Measurements from ENCODE around the gene RNF212. TPM values are rescaled to one million over a fixed set of nuclear protein-coding genes. Genes with fewer than 3 reads are reported as not detected.

Gene RNF212
- total and polyA plus RNA-seq, 2 experiments from 2014 or later, result 17.0 to 20.6 TPM

- no peak overlapping the region for H3K4me3 ChIP-seq
- no peak for DNase-seq (ENCODE audit: low spot score)
- Mint-ChIP-seq H3K4me1 (no peaks in the 10 kb centered on the region), H3K27ac (no peak overlapping the region), H3K9me3 (peaks cover 23% of the 10 kb centered on the region), H3K4me3 (no peak overlapping the region), H3K27me3 (ENCODE audit: insufficient read depth, low read depth, poor library complexity) (peaks cover 8% of the 10 kb centered on the region), H3K36me3 (ENCODE audit: low read depth) (peaks cover 16% of the 10 kb centered on the region)
- no peak overlapping the region for H2AFZ ChIP-seq
- TF ChIP-seq JUNB (IDR thresholded peaks at IDR 0.05; ENCODE audit: unreplicated experiment) (no peak), EZH2phosphoT487 (IDR thresholded peaks at IDR 0.05; ENCODE audit: unreplicated experiment) (no peak), STAT1 (IDR thresholded peaks at IDR 0.05; ENCODE audit: unreplicated experiment) (no peak)
- no peak for ATAC-seq
- no peaks in the 10 kb centered on the region for H4K20me1 ChIP-seq (replicated peaks; ENCODE audit: insufficient read depth)
- H3K79me2 ChIP-seq (replicated peaks; ENCODE audit: insufficient read depth), result no peaks in the 10 kb centered on the region
- H3F3A ChIP-seq (replicated peaks; ENCODE audit: low read depth), result no peaks in the 10 kb centered on the region
- H3K27ac ChIP-seq (ENCODE audit: low read depth), result no peak overlapping the region
- H3K36me3 ChIP-seq (ENCODE audit: insufficient read depth), result no peaks in the 10 kb centered on the region
- H3K27me3 ChIP-seq (ENCODE audit: insufficient read depth), result no peaks in the 10 kb centered on the region
- no peaks in the 10 kb centered on the region for H3K4me1 ChIP-seq (ENCODE audit: insufficient read depth)
- no peak overlapping the region for H3K4me2 ChIP-seq
- H3K9me2 ChIP-seq (ENCODE audit: insufficient read depth), result no peaks in the 10 kb centered on the region
Observed at GRCh38 chr4:1084796-1085403, 28.5 kb downstream of the RNF212 start.

- H3K27ac Mint-ChIP-seq, result no peak overlapping the region
- peaks cover 18% of the 10 kb centered on the region for H3K9me3 Mint-ChIP-seq
- no peak overlapping the region for H3K4me3 ChIP-seq
- no peaks in the 10 kb centered on the region for H3K4me1 Mint-ChIP-seq
- no peaks in the 10 kb centered on the region for H4K20me1 ChIP-seq (replicated peaks; ENCODE audit: insufficient read depth)
- no peak overlapping the region for H2AFZ ChIP-seq
- H3K27me3 ChIP-seq (ENCODE audit: insufficient read depth), result no peaks in the 10 kb centered on the region
- no peaks in the 10 kb centered on the region for H3K9me2 ChIP-seq (ENCODE audit: insufficient read depth)
- peaks cover 11% of the 10 kb centered on the region for H3K36me3 Mint-ChIP-seq (ENCODE audit: low read depth)
- no peak overlapping the region for H3K4me2 ChIP-seq
- H3K79me2 ChIP-seq (replicated peaks; ENCODE audit: insufficient read depth), result no peaks in the 10 kb centered on the region
- no peak overlapping the region for H3K4me3 Mint-ChIP-seq
- H3K27me3 Mint-ChIP-seq (ENCODE audit: insufficient read depth, low read depth, poor library complexity), result peaks cover 8% of the 10 kb centered on the region
- no peak overlapping the region for H3K27ac ChIP-seq (ENCODE audit: low read depth)
- no peaks in the 10 kb centered on the region for H3K36me3 ChIP-seq (ENCODE audit: insufficient read depth)
- DNase-seq (ENCODE audit: low spot score) (no peak), ATAC-seq (no peak)
- no peaks in the 10 kb centered on the region for H3F3A ChIP-seq (replicated peaks; ENCODE audit: low read depth)
- H3K4me1 ChIP-seq (ENCODE audit: insufficient read depth), result no peaks in the 10 kb centered on the region
- TF ChIP-seq EZH2 (IDR thresholded peaks at IDR 0.05; ENCODE audit: low read depth, unreplicated experiment) (no peak), NANOG (IDR thresholded peaks at IDR 0.05; ENCODE audit: borderline replicate concordance) (no peak), ZNF462 (CRISPR knock-in tag; IDR thresholded peaks at IDR 0.05) (no peak), EZH2phosphoT487 (IDR thresholded peaks at IDR 0.05; ENCODE audit: unreplicated experiment) (no peak), JUNB (IDR thresholded peaks at IDR 0.05; ENCODE audit: unreplicated experiment) (no peak), ETS1 (IDR thresholded peaks at IDR 0.05) (no peak), POLR2AphosphoS5 (IDR thresholded peaks at IDR 0.05; ENCODE audit: low read depth) (no peak), REST (IDR thresholded peaks at IDR 0.05; ENCODE audit: unreplicated experiment) (no peak), ZNF331 (CRISPR knock-in tag; IDR thresholded peaks at IDR 0.05; ENCODE audit: low read depth) (no peak)
Observed at GRCh38 chr4:1084394-1084793, 29.0 kb downstream of the RNF212 start.

Data from GM23338 (cell line).